IPS-11a (cell line): ENCODE data around the gene CLVS2.

Experiments used
- H3K4me3 ChIP-seq: one replicate; pipeline ENCODE4 v1.5.1; 2013; ENCODE audit warnings: low read depth, low read length, control low read depth

The CLVS2 gene

GRCh38 chr6:123022975-123023374, 26.9 kb downstream of the CLVS2 start:
- no peak overlapping the region for H3K4me3 ChIP-seq

GRCh38 chr6:123024976-123025375, 28.9 kb downstream of the CLVS2 start:
- H3K4me3 ChIP-seq, result no peak overlapping the region

- no peak overlapping the region for H3K4me3 ChIP-seq
These were observed 31.4 kb downstream of the CLVS2 start for GRCh38 chr6:123027408-123027807.

- H3K4me3 ChIP-seq, result no peak overlapping the region
These were observed 32.2 kb downstream of the CLVS2 start for GRCh38 chr6:123028263-123028662.

GRCh38 chr6:123030282-123030681, 34.2 kb downstream of the CLVS2 start:
- no peak overlapping the region for H3K4me3 ChIP-seq

GRCh38 chr6:123036648-123037047, 40.6 kb downstream of the CLVS2 start:
- H3K4me3 ChIP-seq, result no peak overlapping the region

GRCh38 chr6:123039431-123039830, 43.4 kb downstream of the CLVS2 start:
- no peak overlapping the region for H3K4me3 ChIP-seq

- H3K4me3 ChIP-seq, result no peak overlapping the region
These were observed 46.4 kb downstream of the CLVS2 start for GRCh38 chr6:123042401-123042800.

- H3K4me3 ChIP-seq, result no peak overlapping the region
These were observed 48.4 kb downstream of the CLVS2 start for GRCh38 chr6:123044341-123044860.

- H3K4me3 ChIP-seq, result no peak overlapping the region
These were observed 57.7 kb downstream of the CLVS2 start for GRCh38 chr6:123053602-123054225.

GRCh38 chr6:123055256-123055655, 59.2 kb downstream of the CLVS2 start:
- H3K4me3 ChIP-seq, result no peak overlapping the region

GRCh38 chr6:123062670-123063069, 66.6 kb downstream of the CLVS2 start:
- H3K4me3 ChIP-seq, result no peak overlapping the region

- H3K4me3 ChIP-seq, result no peak overlapping the region
These were observed 68.0 kb downstream of the CLVS2 start for GRCh38 chr6:123064038-123064437.

GRCh38 chr6:123074616-123075015, 78.6 kb downstream of the CLVS2 start:
- no peak overlapping the region for H3K4me3 ChIP-seq

- H3K4me3 ChIP-seq, result no peak overlapping the region
These were observed 89.4 kb downstream of the CLVS2 start for GRCh38 chr6:123085403-123085802.

GRCh38 chr6:123089226-123089625, 93.2 kb downstream of the CLVS2 start:
- H3K4me3 ChIP-seq, result no peak overlapping the region

- H3K4me3 ChIP-seq, result no peak overlapping the region
These were observed 95.3 kb downstream of the CLVS2 start for GRCh38 chr6:123091091-123091895.

- H3K4me3 ChIP-seq, result no peak overlapping the region
These were observed 95.8 kb downstream of the CLVS2 start for GRCh38 chr6:123091896-123092271.

- no peak overlapping the region for H3K4me3 ChIP-seq
These were observed 98.8 kb downstream of the CLVS2 start for GRCh38 chr6:123094795-123095194.

GRCh38 chr6:123105561-123105960, 109.5 kb downstream of the CLVS2 start:
- no peak overlapping the region for H3K4me3 ChIP-seq

- H3K4me3 ChIP-seq, result no peak overlapping the region
These were observed 120.3 kb downstream of the CLVS2 start for GRCh38 chr6:123116370-123116769.

GRCh38 chr6:123117145-123117908, 121.3 kb downstream of the CLVS2 start:
- no peak overlapping the region for H3K4me3 ChIP-seq
